Endometrial microvascular endothelial cells (primary cell): ENCODE measurements around the gene CFAP53. TPM values are rescaled to one million over a fixed set of nuclear protein-coding genes. Genes with fewer than 3 reads are reported as not detected.
"Not testable (repeated sequence)": the region's sequence is repeated elsewhere in the genome, so short reads cannot be mapped to it uniquely, and the experiment has no call there.

Source experiments
- in situ Hi-C: cut with HindIII; loops from 2 replicates; pipeline ENCODE4 v1.10.0; 2017; ENCODE audit warnings: low sequenced_read_pairs, low pct_unique_long_range_greater_than_20kb; ENCODE audit errors: inconsistent ontology term
- total RNA-seq: library from RNA; depleted of rRNA; stranded (reverse); fragments of >200 nt; gene quantifications from one replicate; pipeline ENCODE4 v1.2.3, GENCODE V29; 2015; ENCODE audit errors: inconsistent ontology term

The CFAP53 gene
- total RNA-seq, 1 donor from 2014 or later, result not detected

DNA sequence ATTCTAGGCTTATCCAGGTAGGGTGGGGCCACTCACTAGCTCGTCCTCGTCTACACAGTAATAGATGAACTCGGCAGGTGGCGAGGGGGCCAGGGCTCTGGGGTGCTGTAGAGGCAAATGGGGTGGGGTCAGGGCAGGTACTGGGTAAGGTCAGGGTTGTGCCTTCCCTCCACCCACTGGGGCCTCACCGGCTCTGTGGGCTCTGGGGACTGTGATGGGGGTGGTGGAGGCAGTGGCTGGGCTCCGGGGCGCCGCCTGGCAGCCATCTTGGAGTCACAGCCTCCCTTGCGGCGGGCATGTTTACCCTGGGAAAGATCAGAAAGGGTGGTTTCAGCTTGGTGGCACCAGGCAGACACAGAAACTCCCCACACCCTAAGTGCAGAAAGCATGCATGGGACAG is 8.6 kb upstream of the CFAP53 start:
- in situ Hi-C loops, result no loop called here

DNA sequence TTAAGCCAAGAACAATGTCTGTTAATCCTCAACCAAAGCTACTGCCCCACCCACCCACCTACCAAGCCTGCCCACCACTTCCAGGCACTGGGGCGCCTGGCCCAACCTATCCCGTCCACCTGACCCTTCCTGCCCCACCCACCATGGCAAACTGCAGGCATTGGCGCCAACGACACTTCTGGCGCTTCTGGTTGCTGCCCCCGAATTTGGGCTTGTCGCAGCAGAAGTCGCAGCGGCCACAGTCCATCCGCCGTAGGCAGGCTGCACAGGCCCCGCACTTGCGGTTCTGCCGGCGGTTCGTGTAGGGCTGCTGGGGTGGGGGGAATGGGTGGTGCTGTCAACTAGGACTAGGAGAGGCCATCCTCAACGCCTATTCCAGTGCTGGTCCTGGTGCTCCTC is 7.7 kb upstream of the CFAP53 start:
- in situ Hi-C loops, result no loop called here

DNA sequence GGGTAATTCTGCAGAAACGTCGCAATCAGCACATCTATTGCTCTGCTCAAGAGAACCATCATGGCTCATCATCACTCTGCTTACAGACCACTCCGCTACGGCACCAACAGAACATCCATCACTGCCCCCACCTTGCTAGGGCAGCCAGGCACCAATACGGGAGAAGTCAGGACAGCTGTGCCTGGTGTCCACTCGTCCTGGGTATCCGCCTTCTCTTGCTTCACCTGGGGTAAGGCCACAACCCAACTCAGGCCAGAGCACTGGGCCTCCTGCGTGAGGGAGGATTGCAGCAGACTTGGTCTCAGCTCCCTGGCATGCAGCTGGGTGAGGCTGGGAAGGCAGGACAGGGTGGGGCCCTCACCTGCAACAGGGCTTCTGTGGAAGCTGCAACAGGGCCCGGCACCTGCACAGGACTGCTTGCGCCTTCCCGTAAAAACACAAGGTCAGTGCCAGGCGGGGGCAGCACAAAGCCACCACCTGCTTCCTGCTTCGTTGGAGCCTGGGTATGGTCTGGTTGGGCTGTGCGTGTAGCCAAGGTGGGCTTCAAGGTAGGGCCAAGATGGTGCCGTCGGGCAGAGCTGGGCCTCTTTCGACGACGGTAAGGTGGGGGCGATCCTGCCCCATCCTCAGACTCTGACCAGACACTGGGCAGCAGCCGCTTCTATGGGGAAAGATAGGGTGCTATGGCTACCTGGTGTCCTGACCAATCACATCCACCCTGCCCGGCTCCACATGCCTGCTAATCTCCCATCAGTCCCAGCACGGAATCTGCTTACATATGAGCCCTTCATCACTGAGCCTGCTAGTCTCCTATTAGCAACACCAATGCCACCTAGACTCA is 7.1 kb upstream of the CFAP53 start:
- in situ Hi-C loops, result no loop called here

DNA sequence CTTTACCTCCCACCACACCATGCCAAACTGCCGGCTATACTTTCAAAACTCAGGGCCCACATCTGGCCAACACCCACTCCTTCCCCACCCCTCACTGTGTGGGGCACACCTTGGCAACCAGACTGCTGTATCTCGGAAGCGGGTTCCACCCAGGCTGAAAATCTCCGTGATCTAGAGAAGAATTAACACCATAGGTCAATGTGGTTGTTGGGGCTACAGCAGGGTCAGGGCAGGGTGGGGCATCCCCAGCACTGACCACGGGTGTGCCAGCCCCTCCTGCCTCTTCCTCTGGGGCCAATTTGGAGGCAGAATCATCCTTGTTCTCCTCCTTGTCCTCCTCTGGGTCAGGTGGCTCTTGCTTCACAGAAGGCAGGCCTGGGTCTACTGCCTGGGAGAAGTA is 6.3 kb upstream of the CFAP53 start:
- in situ Hi-C loops, result no loop called here

DNA sequence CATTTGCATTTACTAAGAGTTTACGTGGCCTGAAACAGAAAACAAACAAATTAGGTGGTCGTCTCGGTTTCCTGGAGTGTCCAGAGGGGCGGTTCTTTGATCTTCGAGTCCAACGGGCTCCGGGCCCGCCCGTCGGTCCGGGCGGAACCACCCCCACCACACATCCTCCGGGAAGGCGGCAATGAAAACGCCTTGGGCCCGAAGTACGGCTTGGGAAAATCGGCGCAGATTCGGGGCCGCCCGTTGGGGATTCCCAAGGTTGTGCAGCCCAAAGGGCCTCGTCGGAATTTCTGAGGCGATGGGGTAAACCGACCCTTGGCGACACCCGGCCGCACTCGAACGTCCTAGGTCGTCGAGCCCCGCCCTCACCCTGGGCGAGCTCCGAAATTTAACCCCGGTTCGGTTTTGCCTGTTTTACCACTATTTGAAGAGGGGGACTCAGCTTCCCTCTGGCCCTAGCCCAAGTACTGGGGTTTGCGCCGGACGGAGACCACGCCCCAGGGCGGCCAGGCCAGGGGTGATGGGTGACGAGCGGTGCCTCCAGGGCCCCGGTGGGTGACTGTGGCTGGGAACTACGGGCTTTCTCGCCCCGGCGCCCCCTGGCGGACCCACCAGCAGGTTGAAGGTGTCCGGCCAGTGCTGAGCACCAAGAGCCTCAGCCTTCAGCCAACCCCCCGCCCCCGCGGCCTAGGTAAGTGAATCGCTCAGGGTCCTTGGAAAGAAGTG is 1.9 kb upstream of the CFAP53 start:
- in situ Hi-C loops, result no loop called here

DNA sequence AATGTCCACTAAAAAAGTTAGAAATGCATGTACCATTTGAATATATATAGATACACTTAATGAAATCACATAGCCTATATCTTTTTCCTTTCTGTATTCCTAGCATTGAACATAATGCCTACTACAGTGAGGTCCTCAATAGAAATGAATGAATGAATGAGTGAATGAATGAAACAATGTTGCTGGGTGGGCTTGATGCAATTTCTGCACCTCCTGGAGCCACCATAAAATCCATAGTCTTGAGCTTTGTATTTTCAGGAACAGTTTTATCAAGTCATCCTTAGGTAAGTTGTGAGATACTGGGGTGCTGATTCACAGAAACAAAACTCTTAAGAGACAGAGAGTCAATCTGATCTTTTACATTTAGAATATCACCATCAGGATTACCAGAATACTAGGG is 3.3 kb downstream of the CFAP53 start:
- in situ Hi-C loops, result no loop called here

DNA sequence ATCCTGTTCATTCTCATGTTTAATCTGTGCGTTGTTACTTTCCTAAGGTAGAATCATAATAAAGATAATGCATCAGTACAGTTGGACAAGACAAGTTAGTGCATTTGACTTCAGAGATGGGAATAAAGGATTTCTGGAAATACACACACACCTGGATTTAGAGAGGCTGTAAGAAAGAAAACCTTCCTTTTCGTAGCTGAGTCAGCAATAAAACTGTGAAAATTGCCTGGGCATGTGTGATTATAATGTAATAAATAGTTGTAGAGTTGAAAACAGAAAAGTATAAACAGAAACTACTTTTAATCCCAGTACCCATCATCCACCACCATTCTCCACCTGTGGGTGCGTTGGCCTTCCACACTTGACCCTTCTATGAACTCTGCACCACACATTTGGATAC is 15.4 kb downstream of the CFAP53 start:
- in situ Hi-C loops, result no loop called here

DNA sequence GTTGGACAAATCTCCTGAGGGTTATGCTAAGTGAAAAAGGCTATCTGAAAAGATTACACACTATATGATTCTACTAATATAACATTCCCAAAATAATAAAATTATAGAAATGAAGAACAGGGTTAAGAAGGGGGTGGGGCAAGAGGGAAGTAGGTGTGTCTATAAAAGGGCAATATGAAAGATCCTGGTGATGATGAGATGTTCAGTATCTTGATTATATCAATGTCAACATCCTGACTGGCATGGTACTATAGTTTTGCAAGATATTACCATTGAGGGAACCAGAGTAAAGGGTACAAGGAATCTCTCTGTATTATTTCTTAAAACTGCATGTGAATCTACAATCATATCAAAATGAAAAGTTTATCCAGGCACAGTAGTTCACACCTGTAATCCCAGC is 16.7 kb downstream of the CFAP53 start:
- in situ Hi-C loops, result no loop called here

DNA sequence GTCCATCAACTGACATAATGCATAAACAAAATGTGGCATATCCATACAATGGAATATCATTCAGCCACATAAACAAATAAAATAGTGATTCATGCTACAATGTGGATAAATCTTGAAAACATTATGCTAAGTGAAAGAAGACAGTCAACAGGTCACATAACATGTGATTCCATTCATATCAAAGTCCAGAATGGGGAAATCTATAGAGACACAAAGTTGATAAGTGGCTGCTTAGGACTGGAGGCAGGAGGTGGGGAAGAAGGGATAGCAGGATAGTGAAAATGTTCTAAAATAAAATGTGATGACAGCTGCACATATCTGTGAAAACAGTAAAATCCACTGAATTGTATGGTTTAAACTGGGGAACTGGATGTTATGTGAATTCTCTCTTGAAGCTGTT is 18.7 kb downstream of the CFAP53 start:
- in situ Hi-C loops, result no loop called here

DNA sequence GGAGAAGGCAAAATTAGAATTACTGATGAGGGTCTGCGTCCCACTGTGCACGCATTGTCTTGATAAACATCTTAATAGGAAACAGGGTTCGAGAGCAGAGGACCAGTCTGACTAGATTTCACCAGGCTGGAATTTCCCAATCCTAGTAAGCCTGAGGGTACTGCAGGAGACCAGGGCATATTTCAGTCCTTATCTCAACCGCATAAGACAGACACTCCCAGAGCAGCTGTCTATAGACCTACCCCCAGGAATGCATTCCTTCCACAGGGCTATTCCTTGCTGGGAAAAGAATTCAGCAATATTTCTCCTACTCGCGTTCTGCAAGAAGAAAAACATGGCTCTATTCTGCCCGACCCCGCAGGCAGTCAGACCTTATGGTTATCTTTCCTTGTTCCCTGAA is 24.5 kb downstream of the CFAP53 start:
- in situ Hi-C loops, result not testable (repeated sequence)

DNA sequence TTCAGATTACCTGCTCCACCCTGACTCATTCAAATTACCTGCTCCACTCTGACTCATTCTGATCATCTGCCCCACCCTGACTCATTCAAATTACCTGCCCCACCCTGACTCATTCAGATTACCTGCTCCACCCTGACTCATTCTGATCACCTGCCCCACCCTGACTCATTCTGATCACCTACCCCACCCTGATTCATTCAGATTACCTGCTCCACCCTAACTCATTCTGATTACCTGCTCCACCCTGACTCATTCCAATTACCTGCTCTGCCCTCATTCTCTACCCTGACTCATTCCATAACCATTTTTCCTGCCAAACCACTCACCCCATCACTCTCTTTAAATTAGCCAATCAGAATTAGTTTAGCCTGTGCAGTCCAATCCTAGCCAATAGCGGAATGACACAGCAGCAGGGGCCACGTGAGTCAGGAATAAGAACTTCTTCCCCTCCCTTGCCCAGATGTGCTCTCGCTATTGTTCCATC is 26.2 kb downstream of the CFAP53 start:
- in situ Hi-C loops, result no loop called here

DNA sequence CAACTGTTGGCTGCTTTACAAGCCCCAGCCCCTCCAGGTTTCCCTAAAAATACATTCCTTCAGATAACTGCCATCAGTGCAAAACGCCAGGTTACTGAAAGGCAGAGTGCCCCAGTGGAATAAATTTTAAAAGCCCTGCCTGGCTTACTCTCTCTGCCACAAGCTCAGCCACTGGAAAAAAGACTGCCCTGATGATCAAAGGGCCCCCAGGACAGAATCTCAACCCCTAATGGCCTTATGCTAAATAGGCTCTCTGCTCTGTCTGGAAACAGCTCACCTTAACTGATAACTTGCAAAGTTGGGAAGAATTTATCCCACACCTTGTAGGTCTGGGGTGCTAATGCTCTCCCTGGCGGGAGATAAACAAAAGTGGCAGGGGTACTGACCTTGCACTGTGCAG is 33.9 kb downstream of the CFAP53 start:
- in situ Hi-C loops, result no loop called here

DNA sequence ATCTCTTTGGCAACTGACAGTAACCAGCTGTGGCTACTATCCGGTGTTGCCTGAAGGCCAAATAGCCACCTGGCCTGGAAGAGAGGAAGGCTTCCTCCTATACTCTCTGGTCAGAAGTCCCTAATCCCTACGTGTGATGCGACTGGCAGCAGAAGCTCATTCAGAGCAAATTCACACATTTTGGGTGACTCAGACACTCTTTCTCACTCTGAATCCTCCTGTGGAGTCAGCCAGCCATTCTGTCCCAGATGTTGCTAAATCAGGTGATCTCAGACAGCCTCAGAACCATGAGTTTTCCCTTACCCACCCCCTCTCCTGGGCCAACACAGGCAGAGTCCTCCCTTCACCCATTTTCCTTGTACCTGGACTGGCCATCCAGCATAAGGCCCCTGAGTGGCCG is 34.7 kb downstream of the CFAP53 start:
- in situ Hi-C loops, result no loop called here

DNA sequence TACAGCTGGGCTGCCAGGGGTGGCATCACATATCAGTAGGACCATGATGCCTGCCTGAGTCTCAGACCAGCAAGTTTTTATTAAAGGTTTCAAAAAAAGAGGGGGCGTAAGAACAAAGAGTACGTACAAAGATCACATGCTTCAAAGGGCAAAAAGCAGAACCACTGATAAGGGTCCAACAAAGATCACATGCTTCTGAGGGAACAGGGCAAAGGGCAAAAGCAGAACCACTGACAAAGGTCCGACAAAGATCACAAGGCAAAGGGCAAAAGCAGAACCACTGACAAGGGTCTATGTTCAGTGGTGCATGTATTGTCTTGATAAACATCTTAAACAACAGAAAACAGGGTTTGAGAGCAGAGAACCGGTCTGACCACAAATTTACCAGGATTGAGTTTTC is 46.0 kb downstream of the CFAP53 start:
- in situ Hi-C loops, result not testable (repeated sequence)

DNA sequence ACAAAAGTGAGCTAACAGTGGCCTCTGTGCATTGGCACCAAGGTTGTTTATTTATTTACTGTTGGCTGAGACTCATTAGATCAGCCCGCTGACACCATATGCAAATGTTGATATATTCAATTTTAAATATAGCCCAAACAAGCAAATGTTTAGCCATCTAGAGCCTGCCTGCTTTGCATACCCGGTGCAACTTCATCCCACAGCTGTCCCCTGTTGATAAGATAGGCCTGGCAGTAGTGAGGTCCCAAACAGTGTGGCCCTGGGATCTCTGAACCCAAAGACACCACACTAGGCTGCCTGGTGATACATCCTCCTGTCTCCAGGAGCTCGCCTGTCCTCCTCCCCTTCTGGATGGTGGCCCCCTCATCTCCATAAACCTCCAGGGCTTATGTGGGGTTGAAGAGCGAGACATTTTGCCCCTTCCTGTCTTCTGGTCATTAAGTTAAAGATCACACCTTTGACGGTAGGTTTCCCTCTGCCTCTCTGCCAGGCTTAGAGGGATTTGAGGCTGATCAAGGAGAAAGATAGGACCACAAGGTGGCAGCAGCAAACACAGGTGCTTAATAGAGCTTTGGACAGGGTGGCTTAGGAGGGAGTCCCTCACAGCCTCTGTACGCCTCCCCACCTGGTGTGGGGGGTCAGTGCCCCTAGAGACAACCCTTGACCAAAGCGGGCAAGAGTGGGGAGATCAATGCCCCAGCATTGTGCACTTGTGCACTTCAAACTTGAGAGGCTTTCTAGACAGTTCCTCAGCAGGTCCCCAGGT is 47.7 kb downstream of the CFAP53 start:
- in situ Hi-C loops, result no loop called here

DNA sequence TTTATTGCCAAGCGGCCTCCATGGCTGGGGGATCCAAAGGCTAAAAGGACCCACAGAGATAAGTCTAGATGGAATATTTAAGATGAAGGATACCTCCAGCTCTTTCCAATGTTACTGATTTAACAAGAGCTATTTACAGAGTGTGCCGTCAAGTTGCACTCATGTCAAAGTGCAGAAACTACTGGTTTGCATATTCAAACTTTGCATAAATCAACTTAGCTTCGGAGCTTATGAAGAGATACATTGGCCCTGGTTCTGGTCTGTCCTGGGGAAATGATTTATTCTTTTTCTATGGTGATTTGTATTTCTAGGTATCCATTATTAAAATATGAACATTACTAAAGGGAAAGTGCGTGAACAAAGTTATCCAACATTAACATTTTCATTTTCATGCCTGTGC is 57.0 kb downstream of the CFAP53 start:
- in situ Hi-C loops, result no loop called here

DNA sequence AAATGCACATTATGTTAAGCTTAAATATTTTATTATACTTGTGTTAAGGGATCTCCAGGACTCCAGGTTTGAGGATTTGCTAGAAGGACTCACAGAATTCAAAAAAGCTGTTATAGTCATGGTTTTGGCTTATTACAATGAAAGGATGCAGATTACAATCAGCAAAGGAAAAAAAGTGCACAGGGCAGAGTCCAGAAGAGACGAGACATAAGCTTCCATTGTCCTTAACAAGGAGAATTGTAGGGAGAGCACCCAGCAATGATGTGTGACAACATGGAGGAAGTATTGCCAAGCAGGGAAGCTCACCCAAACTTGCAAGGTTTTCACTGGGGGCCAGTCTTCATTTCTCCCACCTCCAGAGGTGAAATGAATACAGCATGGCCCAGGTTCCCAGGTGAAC is 58.6 kb downstream of the CFAP53 start:
- in situ Hi-C loops, result no loop called here

DNA sequence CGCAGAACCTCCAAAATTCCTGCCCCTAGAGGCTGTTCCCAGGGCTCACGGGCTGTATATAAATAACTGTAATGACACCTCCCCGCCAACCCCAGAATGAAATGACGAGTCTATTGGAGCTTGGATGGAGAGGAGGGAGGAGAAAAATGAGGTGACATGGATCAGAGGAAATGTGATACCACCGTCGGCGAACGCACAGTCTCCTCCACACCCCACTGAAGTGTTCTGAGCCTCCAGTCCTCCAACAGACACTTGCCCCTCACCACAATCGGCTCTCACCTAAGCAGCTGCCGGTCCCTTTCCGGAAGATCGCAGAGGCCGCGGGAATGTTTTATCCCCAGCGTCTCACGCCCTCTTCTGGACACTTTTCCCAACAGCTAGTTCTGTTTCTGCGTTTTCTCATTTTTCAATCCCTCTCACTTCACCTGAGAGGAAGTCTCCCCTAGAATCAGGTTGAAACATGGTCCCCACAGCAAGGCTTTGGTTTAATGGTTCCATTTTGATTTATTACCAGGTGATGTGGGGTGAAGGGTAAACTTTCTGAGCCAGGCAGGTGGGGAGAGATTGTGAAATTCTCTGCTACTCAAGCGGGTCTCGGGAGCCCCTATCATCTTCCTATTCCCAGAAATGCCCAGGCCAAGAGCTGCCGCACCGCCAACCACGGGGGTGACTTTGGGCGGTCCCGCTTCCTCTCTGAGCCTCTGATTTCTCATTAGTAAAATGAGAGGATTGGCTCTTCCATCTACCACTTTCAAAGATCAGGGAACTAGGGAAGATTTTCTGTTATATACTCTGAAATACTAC is 62.3 kb downstream of the CFAP53 start:
- in situ Hi-C loops, result no loop called here

DNA sequence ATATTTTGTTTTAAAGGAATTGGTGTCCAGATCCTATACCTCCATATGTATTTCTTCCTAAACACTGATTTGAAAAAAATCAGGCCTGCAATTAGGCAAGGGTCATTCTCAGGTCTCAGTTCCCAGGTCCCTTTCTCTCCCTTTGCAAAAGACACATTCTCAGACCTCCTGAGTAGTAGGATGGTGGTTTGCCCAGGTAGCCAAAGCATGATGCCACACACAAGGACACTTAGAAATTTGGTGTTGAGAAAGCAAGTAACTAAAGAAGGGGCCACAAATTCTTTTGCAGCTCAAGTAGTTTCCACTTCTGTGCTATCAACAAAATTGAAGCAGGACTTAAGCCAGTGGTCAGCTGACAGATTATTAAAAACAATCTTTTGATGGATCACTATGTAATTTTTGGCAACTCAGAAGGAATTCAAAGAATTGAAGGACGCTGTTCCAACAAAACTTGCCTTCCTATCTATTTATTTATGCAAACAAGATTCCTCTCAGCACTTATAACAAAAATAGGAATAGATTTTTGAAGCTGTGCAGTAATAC is 64.7 kb downstream of the CFAP53 start:
- in situ Hi-C loops, result no loop called here
